Measurements from ENCODE around the gene CLCN1. TPM values are rescaled to one million over a fixed set of nuclear protein-coding genes. Genes with fewer than 3 reads are reported as not detected.

The CLCN1 gene
- total and polyA plus RNA-seq, 2 of the 4 experiments (the other 2 are of a cell fraction): not detected

- H3K14ac ChIP-seq (replicated peaks; ENCODE audit: low read depth, low read length): no peak overlapping the region
- in situ Hi-C loops (cut with MboI; ENCODE audit: low sequenced_read_pairs) (no loop called here), dilution Hi-C loops (cut with HindIII; ENCODE audit: low sequenced_read_pairs, unreplicated experiment) (no loop called here), intact Hi-C loops (cut with micrococcal nuclease) (no loop called here)
- H2BK20ac ChIP-seq (ENCODE audit: low read depth, low read length): no peak overlapping the region
- no peak overlapping the region for H3K4me2 ChIP-seq (ENCODE audit: low read depth, low read length)
- H4K91ac ChIP-seq (ENCODE audit: insufficient read depth, low read depth, low read length): no peak overlapping the region
- no peak overlapping the region for H3K18ac ChIP-seq (ENCODE audit: low read depth, low read length)
- CTCF ChIA-PET: interaction anchor here (0.6 kb wide), 1 partner anchor 9 kb away, joined by 4 read pairs; no protein-coding TSS in a partner anchor
- H4K20me1 ChIP-seq (ENCODE audit: insufficient read depth, low read length): no peaks in the 10 kb centered on the region
- DNase-seq (no peak), ATAC-seq (ENCODE audit: low read depth) (no peak)
- no peak overlapping the region for H2BK5ac ChIP-seq (ENCODE audit: low read depth, low read length, poor library complexity, severe bottlenecking)
- no peak overlapping the region for H2AK5ac ChIP-seq (ENCODE audit: low read depth, low read length)
- no peak overlapping the region for H4K8ac ChIP-seq (ENCODE audit: low read depth in 2 of 2, low read length in 2 of 2)
- no peak overlapping the region for H2BK120ac ChIP-seq (ENCODE audit: low read depth, low read length)
- H2AFZ ChIP-seq (replicated peaks; ENCODE audit: low read length, poor library complexity): no peak overlapping the region
- no peak overlapping the region for H3K4ac ChIP-seq (ENCODE audit: low read depth, low read length)
- H3K27ac ChIP-seq (ENCODE audit: insufficient read depth, low read length): no peak overlapping the region
- no peak overlapping the region for H3K9ac ChIP-seq (ENCODE audit: low read depth, low read length)
- TF ChIP-seq SMC3 (IDR thresholded peaks at IDR 0.05; ENCODE audit: low read depth, low read length) (no peak), RFX5 (IDR thresholded peaks at IDR 0.05; ENCODE audit: low read depth, low read length) (no peak), CHD1 (IDR thresholded peaks at IDR 0.05; ENCODE audit: low read depth, low read length) (no peak), FOS (IDR thresholded peaks at IDR 0.05; ENCODE audit: low read depth, low read length) (no peak), USF2 (IDR thresholded peaks at IDR 0.05; ENCODE audit: low read depth, low read length) (no peak), MAFK (IDR thresholded peaks at IDR 0.05; ENCODE audit: low read depth, low read length) (no peak), MXI1 (IDR thresholded peaks at IDR 0.05; ENCODE audit: borderline replicate concordance, low read depth, low read length) (no peak), POLR2A (IDR thresholded peaks at IDR 0.05; ENCODE audit: low read depth, low read length) (no peak), BHLHE40 (IDR thresholded peaks at IDR 0.05; ENCODE audit: low read depth, low read length) (no peak)
- H4K5ac ChIP-seq (ENCODE audit: low read depth, low read length): no peak overlapping the region
- no peak overlapping the region for H3K23ac ChIP-seq (ENCODE audit: low read depth, low read length)
- no peak overlapping the region for H2AK9ac ChIP-seq (replicated peaks; ENCODE audit: low read depth, low read length, poor library complexity)
- no peaks in the 10 kb centered on the region for H3K4me1 ChIP-seq (ENCODE audit: control insufficient read depth, insufficient read depth, low read length)
- no peak overlapping the region for H3K4me3 ChIP-seq (ENCODE audit: insufficient read depth, low read depth, low read length)
- no peak overlapping the region for H3K56ac ChIP-seq (ENCODE audit: extremely low read depth, insufficient read depth, low read length)
- no peaks in the 10 kb centered on the region for H3K9me1 ChIP-seq (ENCODE audit: insufficient read depth, low read length)
- no CpG with 5 or more reads among the region's 2 CpGs for WGBS, 2 experiments (ENCODE audit: extremely low coverage in 2 of 2, insufficient read length in 1 of 2)
- no TSS peak for BruUV-seq (replicated peaks)
- H3K9me3 ChIP-seq (ENCODE audit: control insufficient read depth, insufficient read depth, low read length): no peaks in the 10 kb centered on the region
- no peaks in the 10 kb centered on the region for H3K79me1 ChIP-seq (ENCODE audit: low read depth in 1 of 2, low read length in 2 of 2)
- H2BK15ac ChIP-seq (ENCODE audit: low read depth, low read length): no peak overlapping the region
- POLR2A ChIA-PET (ENCODE audit: unreplicated experiment): no interaction called here
- H3K36me3 ChIP-seq (ENCODE audit: control insufficient read depth, insufficient read depth, low read length): peaks cover 15% of the 10 kb centered on the region
- no peaks in the 10 kb centered on the region for H3K27me3 ChIP-seq (ENCODE audit: control insufficient read depth, insufficient read depth, low read length)
These were observed 43.0 kb upstream of the CLCN1 start for GRCh38 chr7:143272871-143273270.

All from IMR-90 (cell line).